CD14-positive monocyte (primary cell): ENCODE results near the gene COL4A1. TPM values are rescaled to one million over a fixed set of nuclear protein-coding genes. Genes with fewer than 3 reads are reported as not detected.
A peak's percentile ranks its signal among the peaks of the same experiment; 100 is the strongest.

Source experiments
- DNase-seq, 3 donors: peaks; one replicate each; pipeline ENCODE4 v3.0.0-alpha.2; 2011 to 2022
- H2AFZ ChIP-seq: 2 replicates; pipeline ENCODE4 v1.6.0; 2012; ENCODE audit warnings: mild to moderate bottlenecking, low read depth, low read length, inconsistent platforms; ENCODE audit not compliant: insufficient read depth, poor library complexity, severe bottlenecking
- H3K27ac ChIP-seq, 2 donors: 1 replicate in 1 of 2; 2 replicates in 1 of 2; pipeline ENCODE4 v1.5.1; 2012 to 2013; ENCODE audit warnings: low read length in 2 of 2, control low read depth in 1 of 2, inconsistent platforms in 1 of 2, low read depth in 1 of 2, mild to moderate bottlenecking in 1 of 2
- H3K27me3 ChIP-seq, 2 donors: one replicate each; pipeline versions ENCODE4 v1.6.0 to v1.6.1; 2011 to 2013; ENCODE audit warnings: low read length in 2 of 2; ENCODE audit not compliant: control insufficient read depth in 2 of 2, insufficient read depth in 2 of 2
- H3K36me3 ChIP-seq, 2 donors: replicated peaks in 1 of 2; 1 replicate in 1 of 2; 2 replicates in 1 of 2; pipeline versions ENCODE4 v1.5.1 to v1.6.1; 2012 to 2013; ENCODE audit warnings: low read length in 2 of 2, control low read depth in 1 of 2, inconsistent platforms in 1 of 2, mild to moderate bottlenecking in 1 of 2; ENCODE audit not compliant: insufficient read depth in 2 of 2, control insufficient read depth in 1 of 2
- H3K4me1 ChIP-seq, 2 donors: 1 replicate in 1 of 2; 2 replicates in 1 of 2; pipeline versions ENCODE4 v1.5.1 to v1.6.1; 2012 to 2013; ENCODE audit warnings: low read length in 2 of 2, control low read depth in 1 of 2, inconsistent platforms in 1 of 2, mild to moderate bottlenecking in 1 of 2, moderate library complexity in 1 of 2; ENCODE audit not compliant: insufficient read depth in 2 of 2, control insufficient read depth in 1 of 2
- H3K4me2 ChIP-seq: replicated peaks from 2 replicates; pipeline ENCODE3; 2012; ENCODE audit warnings: low read length, moderate library complexity, mild to moderate bottlenecking; ENCODE audit not compliant: poor library complexity, severe bottlenecking; ENCODE audit errors: extremely low read depth
- H3K4me3 ChIP-seq, 3 experiments: fragments of 200-600 bp in 1 of 3; sonication (generic) in 1 of 3; replicated peaks in 1 of 3; 1 replicate in 2 of 3; 2 replicates in 1 of 3; pipeline ENCODE4 v1.5.1; 2011 to 2013; ENCODE audit warnings: low read length in 3 of 3, mild to moderate bottlenecking in 3 of 3, control low read depth in 2 of 3, low read depth in 2 of 3, inconsistent platforms in 1 of 3, moderate library complexity in 1 of 3
- H3K79me2 ChIP-seq: 2 replicates; pipeline ENCODE4 v1.6.0; 2012; ENCODE audit warnings: mild to moderate bottlenecking, control low read depth, inconsistent platforms, low read length, moderate library complexity; ENCODE audit not compliant: insufficient read depth
- H3K9ac ChIP-seq: 2 replicates; pipeline ENCODE4 v1.6.0; 2017; ENCODE audit warnings: low read length, mild to moderate bottlenecking; ENCODE audit not compliant: insufficient read depth, poor library complexity, severe bottlenecking
- H3K9me3 ChIP-seq, 2 donors: replicated peaks in 1 of 2; 1 replicate in 1 of 2; 2 replicates in 1 of 2; pipeline versions ENCODE4 v1.5.1 to v1.6.1; 2012 to 2013; ENCODE audit warnings: low read length in 2 of 2, control low read depth in 1 of 2; ENCODE audit not compliant: control insufficient read depth in 1 of 2, insufficient read depth in 1 of 2
- H4K20me1 ChIP-seq: 2 replicates; pipeline ENCODE4 v1.6.0; 2012; ENCODE audit warnings: mild to moderate bottlenecking, low read length, control low read depth, moderate library complexity; ENCODE audit not compliant: insufficient read depth
- H3K27ac Mint-ChIP-seq, 7 donors: one replicate each; pipeline ENCODE4 v1.8.0; 2020; ENCODE audit warnings: mild to moderate bottlenecking in 7 of 7, mixed read lengths in 7 of 7, moderate library complexity in 6 of 7, inconsistent platforms in 2 of 7
- H3K27me3 Mint-ChIP-seq, 3 donors: one replicate each; pipeline ENCODE4 v1.8.0; 2021 to 2022; ENCODE audit warnings: low read depth in 3 of 3, mild to moderate bottlenecking in 3 of 3, mixed read lengths in 3 of 3, moderate library complexity in 3 of 3, inconsistent platforms in 1 of 3
- H3K36me3 Mint-ChIP-seq, 2 donors: one replicate each; pipeline ENCODE4 v1.8.0; 2020; ENCODE audit warnings: mixed read lengths in 2 of 2, inconsistent platforms in 1 of 2, mild to moderate bottlenecking in 1 of 2
- H3K4me1 Mint-ChIP-seq: one replicate; pipeline ENCODE4 v1.8.0; 2020; ENCODE audit warnings: mild to moderate bottlenecking, mixed read lengths
- H3K4me3 Mint-ChIP-seq, 2 donors: one replicate each; pipeline ENCODE4 v1.8.0; 2020; ENCODE audit warnings: mild to moderate bottlenecking in 2 of 2, mixed read lengths in 2 of 2, moderate library complexity in 1 of 2
- H3K9me3 Mint-ChIP-seq, 7 donors: one replicate each; pipeline ENCODE4 v1.8.0; 2020 to 2022; ENCODE audit warnings: mixed read lengths in 7 of 7, mild to moderate bottlenecking in 6 of 7, moderate library complexity in 6 of 7, inconsistent platforms in 2 of 7
- CTCF ChIP-seq: fragments of 200-600 bp; IDR thresholded peaks from one replicate; pipeline ENCODE4 v1.8.0; 2022; ENCODE audit warnings: antibody characterized with exemption, mild to moderate bottlenecking
- WGBS: methylation state at CpG from one replicate; pipeline ENCODE4 v1.1.5; 2013; ENCODE audit warnings: missing lambda C conversion rate; ENCODE audit not compliant: insufficient coverage; 5-methylcytosine and 5-hydroxymethylcytosine counted together
- intact Hi-C, 2 donors: fragments of 100-400 bp; cut with micrococcal nuclease; formaldehyde crosslinking; loops; one replicate each; pipeline versions ENCODE4 v1.15.0 to v1.15.1; 2023
- polyA plus RNA-seq, 3 donors: library from polyadenylated mRNA; depleted of rRNA in 1 of 3; unstranded in 2 of 3; stranded (reverse) in 1 of 3; fragments of 300-500 nt in 2 of 3; fragments of >200 nt in 1 of 3; fragmentation: Illumina TruSeq in 2 of 3; gene quantifications; 1 replicate in 2 of 3; 2 replicates in 1 of 3; pipeline ENCODE4 v1.2.3, GENCODE V29; 2012 to 2021

Gene COL4A1
- polyA plus RNA-seq, 3 donors: 0.16 to 0.25 TPM; not detected in 1

GRCh38 chr13:110114316-110114715, 192.6 kb downstream of the COL4A1 start:
- no peak for TF ChIP-seq CTCF
- H3K4me3 Mint-ChIP-seq: no peak overlapping the region
- no peak for DNase-seq
- no peaks in the 10 kb centered on the region for H3K36me3 Mint-ChIP-seq
- no CpG with 5 or more reads among the region's 2 CpGs for WGBS
- H3K27ac Mint-ChIP-seq: no peak overlapping the region
- no peak overlapping the region for H3K9ac ChIP-seq
- no peak overlapping the region for H3K4me2 ChIP-seq
- no peaks in the 10 kb centered on the region for H3K79me2 ChIP-seq
- peaks cover 15% of the 10 kb centered on the region for H3K4me1 Mint-ChIP-seq
- H3K9me3 Mint-ChIP-seq: peaks cover 0 to 4% (median 0%) of the 10 kb centered on the region in 7 donors
- no peak overlapping the region for H3K27ac ChIP-seq
- intact Hi-C loops: loop anchor here (5.0 to 10.0 kb wide), 4 partner anchors 330 to 1152 kb away; partner anchors contain the start of gene IRS2 (in 1 of the 2)
- no peak overlapping the region for H2AFZ ChIP-seq
- H3K4me1 ChIP-seq: peaks cover 12 to 21% of the 10 kb centered on the region in 2 donors
- H3K36me3 ChIP-seq: no peaks in the 10 kb centered on the region
- peaks cover 0 to 3% of the 10 kb centered on the region in 2 donors for H3K9me3 ChIP-seq
- H3K27me3 Mint-ChIP-seq: peaks cover 14 to 22% (median 17%) of the 10 kb centered on the region in 3 donors
- no peaks in the 10 kb centered on the region for H4K20me1 ChIP-seq
- H3K4me3 ChIP-seq: no peak overlapping the region
- peaks cover 0 to 2% of the 10 kb centered on the region in 2 donors for H3K27me3 ChIP-seq

GRCh38 chr13:110113284-110113764, 193.6 kb downstream of the COL4A1 start:
- H3K36me3 Mint-ChIP-seq: no peaks in the 10 kb centered on the region
- intact Hi-C loops: loop anchor here (5.0 to 10.0 kb wide), 4 partner anchors 329 to 1151 kb away; partner anchors contain the start of gene IRS2 (in 1 of the 2)

More at GRCh38 chr13:110113284-110113764, 193.6 kb downstream of the COL4A1 start:
- peak in 2 of 3 donors; percentile 32 to 45 for DNase-seq
- H3K4me1 Mint-ChIP-seq: peaks cover 15% of the 10 kb centered on the region
- TF ChIP-seq CTCF: no peak
- H3K36me3 ChIP-seq: no peaks in the 10 kb centered on the region
- H3K27ac Mint-ChIP-seq: peak overlapping the region in 1 of 7 donors; percentile 56
- H3K9me3 ChIP-seq: peaks cover 0 to 3% of the 10 kb centered on the region in 2 donors
- no peak overlapping the region for H3K4me3 Mint-ChIP-seq
- H4K20me1 ChIP-seq: no peaks in the 10 kb centered on the region
- peaks cover 0 to 2% of the 10 kb centered on the region in 2 donors for H3K27me3 ChIP-seq
- no peak overlapping the region for H3K4me3 ChIP-seq
- H3K4me1 ChIP-seq: peaks cover 12 to 21% of the 10 kb centered on the region in 2 donors
- no peak overlapping the region for H3K4me2 ChIP-seq
- peak overlapping the region; percentile 16 for H2AFZ ChIP-seq
- 17% methylated on average over 1 of the region's 2 CpGs for WGBS
- H3K9me3 Mint-ChIP-seq: peaks cover 0 to 4% (median 0%) of the 10 kb centered on the region in 7 donors
- peaks cover 14 to 22% (median 17%) of the 10 kb centered on the region in 3 donors for H3K27me3 Mint-ChIP-seq
- no peak overlapping the region for H3K27ac ChIP-seq
- no peaks in the 10 kb centered on the region for H3K79me2 ChIP-seq
- H3K9ac ChIP-seq: no peak overlapping the region
